CD4-positive, alpha-beta T cell (primary cell): Measurements from ENCODE around the gene PDZRN4. TPM values are rescaled to one million over a fixed set of nuclear protein-coding genes. Genes with fewer than 3 reads are reported as not detected.
"Not testable (repeated sequence)": the region's sequence is repeated elsewhere in the genome, so short reads cannot be mapped to it uniquely, and the experiment has no call there.

Source experiments
- ATAC-seq: fragments of 200-7000 bp; cut with Tn5 transposase; one replicate; pipeline ENCODE4 v1.10.0; 2022; ENCODE audit warnings: mild to moderate bottlenecking; ENCODE audit not compliant: poor library complexity
- CTCF ChIA-PET: fragments of 350-600 bp; sonication (Branson Sonifier 250); formaldehyde crosslinking; loops from one replicate; lab custom pipeline; 2021; ENCODE audit warnings: antibody characterized with exemption, inconsistent platforms; lab: Charles Lee
- POLR2A ChIA-PET: fragments of 350-600 bp; sonication (Branson Sonifier 250); formaldehyde crosslinking; loops from one replicate; lab custom pipeline; 2021; ENCODE audit warnings: antibody characterized with exemption, inconsistent platforms; lab: Charles Lee
- DNase-seq, 14 experiments: peaks; one replicate each; pipeline ENCODE4 v3.0.0-alpha.2; 2013 to 2020; ENCODE audit warnings: mixed read lengths in 2 of 14
- H3K27ac ChIP-seq, 2 donors: one replicate each; pipeline versions ENCODE4 v1.5.1 to v1.7.0; 2013; ENCODE audit warnings: low read length in 2 of 2, low read depth in 1 of 2, mild to moderate bottlenecking in 1 of 2
- H3K27me3 ChIP-seq, 2 experiments: 1 replicate in 1 of 2; 2 replicates in 1 of 2; pipeline versions ENCODE4 v1.6.1 to v1.7.0; 2013; ENCODE audit warnings: low read length in 2 of 2, control low read depth in 1 of 2, mild to moderate bottlenecking in 1 of 2, moderate library complexity in 1 of 2; ENCODE audit not compliant: insufficient read depth in 2 of 2, control insufficient read depth in 1 of 2
- H3K36me3 ChIP-seq: one replicate; pipeline ENCODE4 v1.6.1; 2013; ENCODE audit warnings: low read length, control low read depth; ENCODE audit not compliant: insufficient read depth
- H3K4me1 ChIP-seq: one replicate; pipeline ENCODE4 v1.6.1; 2013; ENCODE audit warnings: low read length, control low read depth; ENCODE audit not compliant: insufficient read depth
- H3K4me3 ChIP-seq: one replicate; pipeline ENCODE4 v1.5.1; 2013; ENCODE audit warnings: mild to moderate bottlenecking, low read length, moderate library complexity
- H3K9me3 ChIP-seq, 2 experiments: 1 replicate in 1 of 2; 2 replicates in 1 of 2; pipeline versions ENCODE4 v1.6.1 to v1.7.0; 2013; ENCODE audit warnings: low read length in 2 of 2, mild to moderate bottlenecking in 2 of 2, control low read depth in 1 of 2, moderate library complexity in 1 of 2; ENCODE audit not compliant: control insufficient read depth in 1 of 2, insufficient read depth in 1 of 2
- H3K27ac Mint-ChIP-seq: one replicate; pipeline ENCODE4 v1.8.0; 2020; ENCODE audit warnings: mixed read lengths
- H3K27me3 Mint-ChIP-seq: one replicate; pipeline ENCODE4 v1.8.0; 2021; ENCODE audit warnings: mixed read lengths
- H3K36me3 Mint-ChIP-seq: one replicate; pipeline ENCODE4 v1.8.0; 2021; ENCODE audit warnings: low read depth, mixed read lengths
- H3K4me1 Mint-ChIP-seq: one replicate; pipeline ENCODE4 v1.8.0; 2021; ENCODE audit warnings: low read depth, mixed read lengths
- H3K4me3 Mint-ChIP-seq: one replicate; pipeline ENCODE4 v1.8.0; 2020; ENCODE audit warnings: mild to moderate bottlenecking, mixed read lengths
- H3K9me3 Mint-ChIP-seq: one replicate; pipeline ENCODE4 v1.8.0; 2020; ENCODE audit warnings: mixed read lengths
- CTCF ChIP-seq: fragments of 200-600 bp; IDR thresholded peaks from one replicate; pipeline ENCODE4 v1.8.0; 2022; ENCODE audit warnings: antibody characterized with exemption, mild to moderate bottlenecking
- intact Hi-C, 2 experiments: fragments of 100-400 bp; cut with DNase I in 1 of 2; cut with micrococcal nuclease in 1 of 2; formaldehyde crosslinking; loops; one replicate each; pipeline versions ENCODE4 v1.15.1 to v1.9.0; 2023 to 2025; cut with DNase I, micrococcal nuclease
- total RNA-seq, 174 experiments: library from RNA in 2 of 174; stranded (reverse) in 2 of 174; gene quantifications; one replicate each; pipeline ENCODE4 v1.2.3 and lab custom pipeline; 2021 to 2026

The PDZRN4 gene
- total RNA-seq, 2 experiments from 2014 or later: not detected

GRCh38 chr12:41190338-41190737, 2.2 kb downstream of the PDZRN4 start:
- no peak overlapping the region for H3K27ac Mint-ChIP-seq
- Histone ChIP-seq H3K27ac (no peak overlapping the region), H3K9me3 (peaks cover 0 to 7% of the 10 kb centered on the region in 2 experiments), H3K4me1 (no peaks in the 10 kb centered on the region), H3K4me3 (no peak overlapping the region), H3K36me3 (no peaks in the 10 kb centered on the region), H3K27me3 (peaks cover 27 to 38% of the 10 kb centered on the region in 2 experiments)
- DNase-seq: no peak
- intact Hi-C loops: no loop called here
- peaks cover 51% of the 10 kb centered on the region for H3K27me3 Mint-ChIP-seq
- POLR2A ChIA-PET: no interaction called here
- no peaks in the 10 kb centered on the region for H3K4me1 Mint-ChIP-seq
- no peak for ATAC-seq
- H3K9me3 Mint-ChIP-seq: no peaks in the 10 kb centered on the region
- H3K36me3 Mint-ChIP-seq: no peaks in the 10 kb centered on the region
- CTCF ChIA-PET: no interaction called here
- H3K4me3 Mint-ChIP-seq: no peak overlapping the region
- no peak for TF ChIP-seq CTCF

- DNase-seq, H3K36me3 Mint-ChIP-seq, POLR2A ChIA-PET, ATAC-seq, H3K4me1 ChIP-seq, H3K36me3 ChIP-seq, H3K27ac ChIP-seq, intact Hi-C loops, H3K4me3 ChIP-seq, H3K27ac Mint-ChIP-seq, H3K9me3 Mint-ChIP-seq, H3K9me3 ChIP-seq, H3K4me1 Mint-ChIP-seq, H3K4me3 Mint-ChIP-seq, CTCF ChIA-PET: not testable (repeated sequence)
- H3K27me3 Mint-ChIP-seq: peaks cover 40% of the 10 kb centered on the region
- H3K27me3 ChIP-seq: peaks cover 27 to 38% of the 10 kb centered on the region in 2 experiments
Measured at GRCh38 chr12:41191549-41191948, 3.4 kb downstream of the PDZRN4 start.

- ChIA-PET POLR2A (no interaction called here), CTCF (no interaction called here)
- no peaks in the 10 kb centered on the region for H3K36me3 ChIP-seq
- H3K27me3 ChIP-seq: peaks cover 13 to 23% of the 10 kb centered on the region in 2 experiments
- no peaks in the 10 kb centered on the region for H3K4me1 Mint-ChIP-seq
- no peaks in the 10 kb centered on the region for H3K9me3 Mint-ChIP-seq
- H3K4me3 Mint-ChIP-seq: no peak overlapping the region
- H3K4me3 ChIP-seq: no peak overlapping the region
- H3K27me3 Mint-ChIP-seq: peaks cover 24% of the 10 kb centered on the region
- ATAC-seq: no peak
- no peak overlapping the region for H3K27ac ChIP-seq
- no peak overlapping the region for H3K27ac Mint-ChIP-seq
- no peaks in the 10 kb centered on the region for H3K4me1 ChIP-seq
- H3K36me3 Mint-ChIP-seq: no peaks in the 10 kb centered on the region
- TF ChIP-seq CTCF: no peak
- no peak for DNase-seq
- peaks cover 0 to 7% of the 10 kb centered on the region in 2 experiments for H3K9me3 ChIP-seq
- intact Hi-C loops: no loop called here
Measured at GRCh38 chr12:41193311-41193710, 5.2 kb downstream of the PDZRN4 start.

- H3K4me1 ChIP-seq: no peaks in the 10 kb centered on the region
- no peaks in the 10 kb centered on the region for H3K36me3 ChIP-seq
- H3K27me3 ChIP-seq: no peaks in the 10 kb centered on the region
- no peaks in the 10 kb centered on the region for H3K36me3 Mint-ChIP-seq
- H3K27me3 Mint-ChIP-seq: peaks cover 9% of the 10 kb centered on the region
- ATAC-seq: no peak
- POLR2A ChIA-PET: no interaction called here
- CTCF ChIA-PET: no interaction called here
- no peak overlapping the region for H3K27ac Mint-ChIP-seq
- H3K4me3 Mint-ChIP-seq: no peak overlapping the region
- intact Hi-C loops: no loop called here
- H3K4me1 Mint-ChIP-seq: no peaks in the 10 kb centered on the region
- no peaks in the 10 kb centered on the region for H3K9me3 ChIP-seq
- peaks cover 3% of the 10 kb centered on the region for H3K9me3 Mint-ChIP-seq
- no peak overlapping the region for H3K27ac ChIP-seq
- no peak for TF ChIP-seq CTCF
- DNase-seq: no peak
- H3K4me3 ChIP-seq: no peak overlapping the region
Measured at GRCh38 chr12:41202051-41202450, 13.9 kb downstream of the PDZRN4 start.
